Panc1 (cell line): ENCODE measurements around the gene SNCG. TPM values are rescaled to one million over a fixed set of nuclear protein-coding genes. Genes with fewer than 3 reads are reported as not detected.

Experiments used
- ATAC-seq: fragments of 200-7000 bp; cut with Tn5 transposase; 2 replicates; pipeline ENCODE4 v1.9.1; 2020; ENCODE audit warnings: mild to moderate bottlenecking, moderate library complexity
- BruUV-seq: library from RNA; stranded (reverse); fragments of 400-500 nt; replicated peaks from 2 replicates; lab custom pipeline; 2021; lab: Mats Ljungman, UMichigan
- CTCF ChIA-PET: fragments of 300-600 bp; sonication (Branson Sonifier 250); formaldehyde crosslinking; loops from one replicate; lab custom pipeline; 2022; ENCODE audit warnings: antibody characterized with exemption; lab: Charles Lee
- POLR2A ChIA-PET: fragments of 300-600 bp; sonication (Branson Sonifier 250); formaldehyde crosslinking; loops from one replicate; lab custom pipeline; 2022; ENCODE audit warnings: antibody characterized with exemption; lab: Charles Lee
- DNase-seq: peaks from one replicate; pipeline ENCODE4 v3.0.0-alpha.2; 2010; ENCODE audit warnings: low read depth, low spot score
- H3K27ac ChIP-seq: 2 replicates; pipeline ENCODE4 v1.5.1; 2011; ENCODE audit warnings: mild to moderate bottlenecking, low read length, inconsistent platforms
- H3K27me3 ChIP-seq: fragments of 200-500 bp; sonication (Bioruptor generic); 2 replicates; pipeline ENCODE4 v1.6.0; 2014; ENCODE audit warnings: low read length, inconsistent platforms; ENCODE audit not compliant: control insufficient read depth, insufficient read depth
- H3K36me3 ChIP-seq: fragments of 200-500 bp; sonication (Bioruptor generic); 2 replicates; pipeline ENCODE4 v1.5.1; 2014; ENCODE audit warnings: inconsistent platforms, mild to moderate bottlenecking, low read length, moderate library complexity; ENCODE audit not compliant: control insufficient read depth, insufficient read depth
- H3K4me1 ChIP-seq: 2 replicates; pipeline ENCODE4 v1.5.1; 2011; ENCODE audit warnings: inconsistent platforms, mild to moderate bottlenecking, low read length, moderate library complexity; ENCODE audit not compliant: control insufficient read depth, insufficient read depth
- H3K4me3 ChIP-seq, 2 experiments: 2 replicates each; pipeline ENCODE4 v1.5.1; 2011 to 2012; ENCODE audit warnings: low read depth in 2 of 2, low read length in 2 of 2, mild to moderate bottlenecking in 2 of 2, inconsistent platforms in 1 of 2, moderate library complexity in 1 of 2
- H3K9me3 ChIP-seq: fragments of 200-500 bp; sonication (Bioruptor generic); 2 replicates; pipeline ENCODE4 v1.5.1; 2014; ENCODE audit warnings: low read depth, mild to moderate bottlenecking, inconsistent platforms, low read length, moderate library complexity; ENCODE audit not compliant: control insufficient read depth, insufficient read depth
- POLR2AphosphoS5 ChIP-seq: IDR thresholded peaks from 2 replicates; pipeline ENCODE4 v1.6.1; 2012; ENCODE audit warnings: mild to moderate bottlenecking, low read depth, low read length, moderate library complexity
- SIN3A ChIP-seq: IDR thresholded peaks from 2 replicates; pipeline ENCODE4 v1.6.1; 2012; ENCODE audit warnings: low read depth, mild to moderate bottlenecking, low read length, moderate library complexity, borderline replicate concordance; ENCODE audit not compliant: insufficient read depth
- TCF7L2 ChIP-seq: IDR thresholded peaks from 2 replicates; pipeline ENCODE4 v1.6.1; 2011; ENCODE audit warnings: mild to moderate bottlenecking, low read depth, low read length, inconsistent platforms
- in situ Hi-C: cut with HindIII; loops from 2 replicates; pipeline ENCODE4 v1.10.0; 2016; ENCODE audit warnings: low sequenced_read_pairs, low pct_unique_long_range_greater_than_20kb
- intact Hi-C: fragments of 100-400 bp; cut with micrococcal nuclease; formaldehyde crosslinking; loops from one replicate; pipeline ENCODE4 v1.10.0; 2022; ENCODE audit not compliant: unreplicated experiment
- total RNA-seq: library from RNA; stranded (reverse); gene quantifications from one replicate; pipeline ENCODE4 v1.2.1, GENCODE V29; 2021; ENCODE audit not compliant: unreplicated experiment
- TF ChIP-seq, protein P1 (sequence below), 2 experiments: IDR thresholded peaks; 2 replicates each; pipeline ENCODE4 v1.6.1; 2011 to 2012; ENCODE audit warnings: low read depth in 2 of 2, control low read depth in 1 of 2, low read length in 1 of 2, mild to moderate bottlenecking in 1 of 2, moderate library complexity in 1 of 2; ENCODE audit not compliant: insufficient read depth in 1 of 2
- TF ChIP-seq, protein P2 (sequence below): fragments of 450-650 bp; IDR thresholded peaks from 2 replicates; pipeline ENCODE4 v1.5.1; 2017; ENCODE audit warnings: mild to moderate bottlenecking

Gene SNCG
- total RNA-seq, 1 experiment from 2014 or later = 5.2 TPM

DNA sequence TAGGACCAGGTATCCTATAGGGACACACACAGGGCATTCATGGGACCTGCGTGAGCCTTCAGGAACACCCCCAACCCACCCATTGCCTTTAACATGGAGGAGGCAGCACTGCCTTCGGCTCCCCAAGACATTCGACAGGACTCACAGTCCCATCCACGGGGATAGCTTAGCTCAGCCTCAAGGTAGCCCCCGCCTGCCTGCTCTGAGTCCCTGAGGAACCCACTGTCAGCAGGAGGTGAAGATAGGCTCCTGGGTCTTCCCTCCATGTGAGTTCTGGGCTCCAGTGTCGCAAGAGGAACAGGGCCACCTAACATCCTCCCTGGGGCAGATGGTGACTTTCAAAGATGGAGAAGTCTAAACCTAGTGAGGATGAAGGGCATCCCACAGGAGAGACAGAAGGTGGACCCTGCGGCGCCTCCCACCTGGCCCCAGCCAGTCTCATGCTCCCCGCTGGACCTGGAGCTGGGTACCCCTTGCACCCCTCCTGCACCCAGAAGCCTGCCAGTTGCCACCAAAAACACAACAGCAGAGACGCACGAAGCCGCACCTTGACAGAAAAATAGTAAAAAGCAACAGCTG is 5.0 kb downstream of the SNCG start:
- Histone ChIP-seq H3K27ac (no peak overlapping the region), H3K4me3 (no peak overlapping the region), H3K36me3 (no peaks in the 10 kb centered on the region; the same call in 1 of the 2 replicates), H3K9me3 (no peaks in the 10 kb centered on the region), H3K27me3 (no peaks in the 10 kb centered on the region), H3K4me1 (peaks cover 47% of the 10 kb centered on the region)
- in situ Hi-C loops (no loop called here), intact Hi-C loops (no loop called here)
- BruUV-seq = no TSS peak
- DNase-seq = no peak
- TF ChIP-seq TCF7L2 = no peak
- TF ChIP-seq SIN3A = no peak
- TF ChIP-seq, protein P1, sequence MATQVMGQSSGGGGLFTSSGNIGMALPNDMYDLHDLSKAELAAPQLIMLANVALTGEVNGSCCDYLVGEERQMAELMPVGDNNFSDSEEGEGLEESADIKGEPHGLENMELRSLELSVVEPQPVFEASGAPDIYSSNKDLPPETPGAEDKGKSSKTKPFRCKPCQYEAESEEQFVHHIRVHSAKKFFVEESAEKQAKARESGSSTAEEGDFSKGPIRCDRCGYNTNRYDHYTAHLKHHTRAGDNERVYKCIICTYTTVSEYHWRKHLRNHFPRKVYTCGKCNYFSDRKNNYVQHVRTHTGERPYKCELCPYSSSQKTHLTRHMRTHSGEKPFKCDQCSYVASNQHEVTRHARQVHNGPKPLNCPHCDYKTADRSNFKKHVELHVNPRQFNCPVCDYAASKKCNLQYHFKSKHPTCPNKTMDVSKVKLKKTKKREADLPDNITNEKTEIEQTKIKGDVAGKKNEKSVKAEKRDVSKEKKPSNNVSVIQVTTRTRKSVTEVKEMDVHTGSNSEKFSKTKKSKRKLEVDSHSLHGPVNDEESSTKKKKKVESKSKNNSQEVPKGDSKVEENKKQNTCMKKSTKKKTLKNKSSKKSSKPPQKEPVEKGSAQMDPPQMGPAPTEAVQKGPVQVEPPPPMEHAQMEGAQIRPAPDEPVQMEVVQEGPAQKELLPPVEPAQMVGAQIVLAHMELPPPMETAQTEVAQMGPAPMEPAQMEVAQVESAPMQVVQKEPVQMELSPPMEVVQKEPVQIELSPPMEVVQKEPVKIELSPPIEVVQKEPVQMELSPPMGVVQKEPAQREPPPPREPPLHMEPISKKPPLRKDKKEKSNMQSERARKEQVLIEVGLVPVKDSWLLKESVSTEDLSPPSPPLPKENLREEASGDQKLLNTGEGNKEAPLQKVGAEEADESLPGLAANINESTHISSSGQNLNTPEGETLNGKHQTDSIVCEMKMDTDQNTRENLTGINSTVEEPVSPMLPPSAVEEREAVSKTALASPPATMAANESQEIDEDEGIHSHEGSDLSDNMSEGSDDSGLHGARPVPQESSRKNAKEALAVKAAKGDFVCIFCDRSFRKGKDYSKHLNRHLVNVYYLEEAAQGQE (IDR thresholded peaks at IDR 0.05; ENCODE audit: insufficient read depth in 1 of 2, low read depth in 2 of 2, low read length in 1 of 2) = no peak
- TF ChIP-seq, protein P2, sequence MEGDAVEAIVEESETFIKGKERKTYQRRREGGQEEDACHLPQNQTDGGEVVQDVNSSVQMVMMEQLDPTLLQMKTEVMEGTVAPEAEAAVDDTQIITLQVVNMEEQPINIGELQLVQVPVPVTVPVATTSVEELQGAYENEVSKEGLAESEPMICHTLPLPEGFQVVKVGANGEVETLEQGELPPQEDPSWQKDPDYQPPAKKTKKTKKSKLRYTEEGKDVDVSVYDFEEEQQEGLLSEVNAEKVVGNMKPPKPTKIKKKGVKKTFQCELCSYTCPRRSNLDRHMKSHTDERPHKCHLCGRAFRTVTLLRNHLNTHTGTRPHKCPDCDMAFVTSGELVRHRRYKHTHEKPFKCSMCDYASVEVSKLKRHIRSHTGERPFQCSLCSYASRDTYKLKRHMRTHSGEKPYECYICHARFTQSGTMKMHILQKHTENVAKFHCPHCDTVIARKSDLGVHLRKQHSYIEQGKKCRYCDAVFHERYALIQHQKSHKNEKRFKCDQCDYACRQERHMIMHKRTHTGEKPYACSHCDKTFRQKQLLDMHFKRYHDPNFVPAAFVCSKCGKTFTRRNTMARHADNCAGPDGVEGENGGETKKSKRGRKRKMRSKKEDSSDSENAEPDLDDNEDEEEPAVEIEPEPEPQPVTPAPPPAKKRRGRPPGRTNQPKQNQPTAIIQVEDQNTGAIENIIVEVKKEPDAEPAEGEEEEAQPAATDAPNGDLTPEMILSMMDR = no peak
- ChIA-PET CTCF (no interaction called here), POLR2A (no interaction called here)
- no peak for ATAC-seq

DNA sequence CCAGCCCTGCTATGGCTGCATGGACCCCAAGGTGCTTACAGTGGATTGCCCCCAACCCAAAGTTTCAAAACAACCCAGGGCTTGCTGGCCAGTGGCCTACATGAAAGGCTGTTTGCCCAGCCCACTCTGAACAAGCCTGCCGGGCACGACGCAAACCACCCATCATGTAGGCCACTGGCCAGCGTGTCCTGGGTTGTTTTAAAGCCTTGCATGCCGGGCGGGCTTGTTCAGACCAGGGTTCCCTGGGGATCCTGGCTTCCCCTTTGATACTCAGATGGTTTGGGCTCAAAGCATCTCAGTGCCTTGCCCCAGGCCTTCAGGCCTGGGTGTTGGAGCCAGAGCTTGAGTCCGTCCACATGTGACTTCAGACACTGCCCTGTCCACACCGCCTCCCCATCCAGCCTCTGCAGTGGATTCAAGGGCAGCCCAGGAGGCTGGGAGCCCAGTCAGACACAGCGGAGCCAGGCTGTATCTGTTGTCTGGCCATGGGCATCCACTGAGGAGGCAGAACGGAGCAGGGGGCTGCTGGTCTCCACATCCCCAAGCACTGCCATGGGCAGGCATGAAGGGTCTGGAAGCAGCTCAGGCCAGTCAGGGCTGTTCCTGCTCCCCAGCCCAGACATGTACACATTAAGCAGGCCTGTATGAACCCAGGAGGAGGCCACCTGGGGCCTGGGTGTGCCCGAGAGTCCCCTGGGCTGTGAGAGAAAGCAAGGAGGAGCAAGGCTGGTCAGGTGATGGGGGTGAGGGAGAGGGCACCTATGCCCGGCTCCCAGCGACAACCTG is 5.9 kb downstream of the SNCG start:
- ATAC-seq (no peak), DNase-seq (no peak)
- peaks cover 45% of the 10 kb centered on the region for H3K4me1 ChIP-seq
- no peaks in the 10 kb centered on the region for H3K27me3 ChIP-seq
- H3K9me3 ChIP-seq = no peaks in the 10 kb centered on the region
- ChIA-PET CTCF (no interaction called here), POLR2A (no interaction called here)
- TF ChIP-seq, protein P2 = no peak
- TF ChIP-seq, protein P1 (IDR thresholded peaks at IDR 0.05; ENCODE audit: insufficient read depth in 1 of 2, low read depth in 2 of 2, low read length in 1 of 2) = no peak
- no peak for TF ChIP-seq TCF7L2
- no peak for TF ChIP-seq SIN3A
- no peak for TF ChIP-seq POLR2AphosphoS5
- intact Hi-C loops (no loop called here), in situ Hi-C loops (no loop called here)
- H3K4me3 ChIP-seq = no peak overlapping the region
- no peak overlapping the region for H3K27ac ChIP-seq
- H3K36me3 ChIP-seq = no peaks in the 10 kb centered on the region; the same call in 1 of the 2 replicates
- BruUV-seq = no TSS peak
